IPS-15b (cell line): ENCODE data around the gene COMMD8.
A peak's percentile ranks its signal among the peaks of the same experiment; 100 is the strongest.

Experiments
- H3K27me3 ChIP-seq: one replicate; pipeline ENCODE4 v1.6.1; 2013; ENCODE audit warnings: low read length; ENCODE audit not compliant: control insufficient read depth, insufficient read depth
- H3K36me3 ChIP-seq: one replicate; pipeline ENCODE4 v1.6.1; 2013; ENCODE audit warnings: low read length; ENCODE audit not compliant: control insufficient read depth, insufficient read depth
- H3K4me1 ChIP-seq: one replicate; pipeline ENCODE4 v1.6.1; 2013; ENCODE audit warnings: mild to moderate bottlenecking, low read length; ENCODE audit not compliant: control insufficient read depth, insufficient read depth
- H3K4me3 ChIP-seq: one replicate; pipeline ENCODE4 v1.5.1; 2013; ENCODE audit warnings: low read depth, low read length
- H3K9ac ChIP-seq: one replicate; pipeline ENCODE4 v1.6.1; 2013; ENCODE audit warnings: low read depth, mild to moderate bottlenecking, low read length
- H3K9me3 ChIP-seq: one replicate; pipeline ENCODE4 v1.6.1; 2013; ENCODE audit warnings: mild to moderate bottlenecking, low read length; ENCODE audit not compliant: control insufficient read depth, insufficient read depth

The COMMD8 gene

GRCh38 chr4:47471064-47471463 is 7.6 kb upstream of the COMMD8 start:
- H3K9me3 ChIP-seq: no peaks in the 10 kb centered on the region
- no peak overlapping the region for H3K9ac ChIP-seq
- no peaks in the 10 kb centered on the region for H3K36me3 ChIP-seq

GRCh38 chr4:47469951-47470350 is 6.4 kb upstream of the COMMD8 start:
- H3K4me1 ChIP-seq: no peaks in the 10 kb centered on the region
- H3K9me3 ChIP-seq: no peaks in the 10 kb centered on the region
- H3K36me3 ChIP-seq: no peaks in the 10 kb centered on the region
- no peaks in the 10 kb centered on the region for H3K27me3 ChIP-seq
- no peak overlapping the region for H3K4me3 ChIP-seq
- no peak overlapping the region for H3K9ac ChIP-seq

More at GRCh38 chr4:47471064-47471463, 7.6 kb upstream of the COMMD8 start:
- H3K4me1 ChIP-seq: no peaks in the 10 kb centered on the region
- no peaks in the 10 kb centered on the region for H3K27me3 ChIP-seq
- no peak overlapping the region for H3K4me3 ChIP-seq

GRCh38 chr4:47468706-47469365 is 5.3 kb upstream of the COMMD8 start:
- Histone ChIP-seq H3K4me1 (no peaks in the 10 kb centered on the region), H3K9me3 (no peaks in the 10 kb centered on the region), H3K27me3 (no peaks in the 10 kb centered on the region), H3K36me3 (no peaks in the 10 kb centered on the region), H3K9ac (no peak overlapping the region), H3K4me3 (no peak overlapping the region)

- Histone ChIP-seq H3K27me3 (no peaks in the 10 kb centered on the region), H3K9ac (no peak overlapping the region), H3K9me3 (no peaks in the 10 kb centered on the region), H3K4me3 (no peak overlapping the region), H3K4me1 (no peaks in the 10 kb centered on the region), H3K36me3 (no peaks in the 10 kb centered on the region)
These were observed 2.7 kb upstream of the COMMD8 start for GRCh38 chr4:47466056-47466785.

GRCh38 chr4:47465004-47465403 is 1.5 kb upstream of the COMMD8 start:
- Histone ChIP-seq H3K4me1 (no peaks in the 10 kb centered on the region), H3K27me3 (no peaks in the 10 kb centered on the region), H3K4me3 (no peak overlapping the region), H3K9me3 (no peaks in the 10 kb centered on the region), H3K36me3 (no peaks in the 10 kb centered on the region), H3K9ac (no peak overlapping the region)

GRCh38 chr4:47462799-47463234 is 685 bp downstream of the COMMD8 start:
- no peaks in the 10 kb centered on the region for H3K9me3 ChIP-seq
- peak overlapping the region; percentile 86 for H3K4me3 ChIP-seq
- H3K27me3 ChIP-seq: no peaks in the 10 kb centered on the region
- no peaks in the 10 kb centered on the region for H3K4me1 ChIP-seq
- H3K36me3 ChIP-seq: no peaks in the 10 kb centered on the region
- H3K9ac ChIP-seq: peak overlapping the region; percentile 62

GRCh38 chr4:47451657-47452056 is 11.8 kb downstream of the COMMD8 start:
- Histone ChIP-seq H3K9me3 (no peaks in the 10 kb centered on the region), H3K9ac (no peak overlapping the region), H3K27me3 (no peaks in the 10 kb centered on the region), H3K36me3 (no peaks in the 10 kb centered on the region), H3K4me1 (no peaks in the 10 kb centered on the region), H3K4me3 (no peak overlapping the region)

GRCh38 chr4:47444031-47444430 is 19.5 kb downstream of the COMMD8 start:
- H3K27me3 ChIP-seq: no peaks in the 10 kb centered on the region

GRCh38 chr4:47442980-47443379 is 20.5 kb downstream of the COMMD8 start:
- H3K4me3 ChIP-seq: no peak overlapping the region
- no peaks in the 10 kb centered on the region for H3K9me3 ChIP-seq
- no peaks in the 10 kb centered on the region for H3K36me3 ChIP-seq
- no peaks in the 10 kb centered on the region for H3K27me3 ChIP-seq
- H3K9ac ChIP-seq: no peak overlapping the region
- no peaks in the 10 kb centered on the region for H3K4me1 ChIP-seq

More at GRCh38 chr4:47444031-47444430, 19.5 kb downstream of the COMMD8 start:
- H3K4me1 ChIP-seq: no peaks in the 10 kb centered on the region
- H3K4me3 ChIP-seq: no peak overlapping the region
- no peaks in the 10 kb centered on the region for H3K36me3 ChIP-seq
- no peak overlapping the region for H3K9ac ChIP-seq
- no peaks in the 10 kb centered on the region for H3K9me3 ChIP-seq

GRCh38 chr4:47434931-47435330 is 28.6 kb downstream of the COMMD8 start:
- Histone ChIP-seq H3K9ac (no peak overlapping the region), H3K27me3 (no peaks in the 10 kb centered on the region), H3K4me3 (no peak overlapping the region), H3K4me1 (no peaks in the 10 kb centered on the region), H3K36me3 (no peaks in the 10 kb centered on the region), H3K9me3 (no peaks in the 10 kb centered on the region)

- Histone ChIP-seq H3K9ac (no peak overlapping the region), H3K27me3 (no peaks in the 10 kb centered on the region), H3K9me3 (no peaks in the 10 kb centered on the region), H3K4me1 (no peaks in the 10 kb centered on the region), H3K4me3 (no peak overlapping the region), H3K36me3 (no peaks in the 10 kb centered on the region)
These were observed 30.8 kb downstream of the COMMD8 start for GRCh38 chr4:47432749-47433148.

GRCh38 chr4:47427935-47428334 is 35.6 kb downstream of the COMMD8 start:
- Histone ChIP-seq H3K9ac (no peak overlapping the region), H3K36me3 (no peaks in the 10 kb centered on the region), H3K9me3 (no peaks in the 10 kb centered on the region), H3K4me3 (no peak overlapping the region), H3K27me3 (no peaks in the 10 kb centered on the region), H3K4me1 (no peaks in the 10 kb centered on the region)
